Left ventricle myocardium inferior (tissue), 1 donor: ENCODE results near the gene RPS6KB2. TPM values are rescaled to one million over a fixed set of nuclear protein-coding genes. Genes with fewer than 3 reads are reported as not detected.
A peak's percentile ranks its signal among the peaks of the same experiment; 100 is the strongest.

ENCODE experiments used
- DNase-seq: peaks from one replicate; pipeline ENCODE4 v3.0.0-alpha.2; 2020
- H3K27ac ChIP-seq: fragments of 200-600 bp; replicated peaks from 2 replicates; pipeline ENCODE4 v1.8.0; 2021
- H3K27me3 ChIP-seq: fragments of 200-600 bp; 2 replicates; pipeline ENCODE4 v1.8.0; 2021; ENCODE audit warnings: low read depth
- H3K36me3 ChIP-seq: fragments of 200-600 bp; 2 replicates; pipeline ENCODE4 v1.8.0; 2021
- H3K4me1 ChIP-seq: fragments of 200-600 bp; 2 replicates; pipeline ENCODE4 v1.8.0; 2021
- H3K4me3 ChIP-seq: fragments of 200-600 bp; 2 replicates; pipeline ENCODE4 v1.8.0; 2021; ENCODE audit warnings: mild to moderate bottlenecking, moderate library complexity
- H3K9me3 ChIP-seq: fragments of 200-600 bp; replicated peaks from 2 replicates; pipeline ENCODE4 v1.8.0; 2021
- CTCF ChIP-seq: fragments of 200-600 bp; IDR thresholded peaks from 2 replicates; pipeline ENCODE4 v1.8.0; 2021; ENCODE audit warnings: antibody characterized with exemption, mild to moderate bottlenecking, borderline replicate concordance
- intact Hi-C: fragments of 100-400 bp; cut with micrococcal nuclease; formaldehyde crosslinking; loops from one replicate; pipeline ENCODE4 v1.11.0; 2022
- total RNA-seq: library from RNA; stranded (reverse); fragmentation: NEBNext Ultra II Directional; extraction: Animal tissue kit (Norgen Biotek cat#: 25700); gene quantifications from one replicate; pipeline ENCODE4 v1.2.1, GENCODE V29; 2021
- donor health status: DM: no; HTN: yes; CAD: no; lungs with severe emphysema.

The RPS6KB2 gene
- total RNA-seq, 1 donor from 2014 or later = 21.3 TPM

- TF ChIP-seq CTCF = no peak
- H3K27me3 ChIP-seq = no peaks in the 10 kb centered on the region
- H3K36me3 ChIP-seq = peaks cover 44% of the 10 kb centered on the region
- H3K4me1 ChIP-seq = peaks cover 71% of the 10 kb centered on the region
- intact Hi-C loops = no loop called here
- no peaks in the 10 kb centered on the region for H3K9me3 ChIP-seq
- DNase-seq = no peak
- peak overlapping the region; percentile 57 for H3K27ac ChIP-seq
- no peak overlapping the region for H3K4me3 ChIP-seq
Observed at GRCh38 chr11:67439321-67440228, 11.3 kb downstream of the RPS6KB2 start.

GRCh38 chr11:67440229-67441097 lies 12.2 kb downstream of the RPS6KB2 start:
- intact Hi-C loops = no loop called here
- Histone ChIP-seq H3K4me3 (no peak overlapping the region), H3K27me3 (no peaks in the 10 kb centered on the region), H3K9me3 (no peaks in the 10 kb centered on the region), H3K27ac (peak overlapping the region; percentile 57), H3K4me1 (peaks cover 73% of the 10 kb centered on the region), H3K36me3 (peaks cover 36% of the 10 kb centered on the region)
- no peak for DNase-seq
- no peak for TF ChIP-seq CTCF

GRCh38 chr11:67441098-67441563 lies 12.8 kb downstream of the RPS6KB2 start:
- Histone ChIP-seq H3K36me3 (peaks cover 30% of the 10 kb centered on the region), H3K27ac (no peak overlapping the region), H3K27me3 (no peaks in the 10 kb centered on the region), H3K4me3 (no peak overlapping the region), H3K4me1 (peaks cover 71% of the 10 kb centered on the region), H3K9me3 (no peaks in the 10 kb centered on the region)
- no peak for DNase-seq
- intact Hi-C loops = no loop called here
- no peak for TF ChIP-seq CTCF

- no peak for DNase-seq
- no peak for TF ChIP-seq CTCF
- peaks cover 26% of the 10 kb centered on the region for H3K36me3 ChIP-seq
- H3K27ac ChIP-seq = peak overlapping the region; percentile 94
- peaks cover 64% of the 10 kb centered on the region for H3K4me1 ChIP-seq
- H3K4me3 ChIP-seq = peak overlapping the region; percentile 95
- H3K27me3 ChIP-seq = no peaks in the 10 kb centered on the region
- no peaks in the 10 kb centered on the region for H3K9me3 ChIP-seq
- intact Hi-C loops = no loop called here
Observed at GRCh38 chr11:67441731-67442351, 13.5 kb downstream of the RPS6KB2 start.
